ENCODE data around the gene SUN5. TPM values are rescaled to one million over a fixed set of nuclear protein-coding genes. Genes with fewer than 3 reads are reported as not detected.
A peak's percentile ranks its signal among the peaks of the same experiment; 100 is the strongest.

SUN5 gene
- total and polyA plus RNA-seq, 3 donors from 2014 or later = 19.0 to 59.7 (median 29.1) TPM

DNA sequence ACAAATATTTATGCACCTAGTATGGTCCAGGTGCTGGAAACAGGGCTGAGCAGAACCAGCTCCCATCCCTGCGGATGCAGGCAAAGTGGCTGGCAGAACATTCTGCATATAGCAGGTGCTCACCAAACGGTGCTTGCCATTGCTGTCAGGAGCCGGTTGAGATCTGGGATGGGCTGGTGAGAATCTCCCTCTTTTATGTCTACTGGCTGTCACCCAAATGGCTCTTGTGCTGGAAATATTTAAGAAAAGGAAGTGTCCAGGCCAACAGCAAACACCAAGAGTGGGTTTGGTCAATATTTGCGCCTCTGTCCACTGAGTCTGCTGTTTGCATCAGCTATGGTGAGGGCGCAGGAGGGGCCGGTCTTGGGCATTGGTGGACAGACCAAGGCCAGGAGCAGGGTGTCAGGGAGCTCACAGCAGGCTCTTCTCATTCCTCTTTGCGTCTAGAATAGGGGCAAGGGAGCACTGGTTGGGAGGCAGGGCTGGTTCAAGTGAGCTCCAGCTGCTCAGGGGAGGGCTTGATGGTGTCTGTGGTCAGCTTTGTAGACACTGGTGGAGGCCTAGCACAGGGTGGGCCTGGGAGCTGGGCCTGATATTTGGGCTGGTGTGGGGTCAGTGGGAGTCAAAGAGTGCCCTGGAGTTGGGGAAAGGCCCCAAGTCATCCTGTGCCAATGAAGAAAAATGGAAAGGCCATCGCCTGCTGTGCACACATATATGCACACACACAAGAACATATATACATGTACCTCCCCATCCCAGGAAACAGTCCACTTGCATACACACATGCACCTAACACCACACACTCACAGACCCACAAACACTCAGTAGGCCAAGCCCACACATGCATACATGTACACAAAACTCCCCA, 1.9 kb upstream of the SUN5 start:
- TF ChIP-seq, protein P1, sequence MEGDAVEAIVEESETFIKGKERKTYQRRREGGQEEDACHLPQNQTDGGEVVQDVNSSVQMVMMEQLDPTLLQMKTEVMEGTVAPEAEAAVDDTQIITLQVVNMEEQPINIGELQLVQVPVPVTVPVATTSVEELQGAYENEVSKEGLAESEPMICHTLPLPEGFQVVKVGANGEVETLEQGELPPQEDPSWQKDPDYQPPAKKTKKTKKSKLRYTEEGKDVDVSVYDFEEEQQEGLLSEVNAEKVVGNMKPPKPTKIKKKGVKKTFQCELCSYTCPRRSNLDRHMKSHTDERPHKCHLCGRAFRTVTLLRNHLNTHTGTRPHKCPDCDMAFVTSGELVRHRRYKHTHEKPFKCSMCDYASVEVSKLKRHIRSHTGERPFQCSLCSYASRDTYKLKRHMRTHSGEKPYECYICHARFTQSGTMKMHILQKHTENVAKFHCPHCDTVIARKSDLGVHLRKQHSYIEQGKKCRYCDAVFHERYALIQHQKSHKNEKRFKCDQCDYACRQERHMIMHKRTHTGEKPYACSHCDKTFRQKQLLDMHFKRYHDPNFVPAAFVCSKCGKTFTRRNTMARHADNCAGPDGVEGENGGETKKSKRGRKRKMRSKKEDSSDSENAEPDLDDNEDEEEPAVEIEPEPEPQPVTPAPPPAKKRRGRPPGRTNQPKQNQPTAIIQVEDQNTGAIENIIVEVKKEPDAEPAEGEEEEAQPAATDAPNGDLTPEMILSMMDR (IDR thresholded peaks at IDR 0.05) = no peak
- no peak for TF ChIP-seq POLR2A (IDR thresholded peaks at IDR 0.05)
- intact Hi-C loops (cut with DNase I; ENCODE audit: low total_unique reads) = no loop called here
- no peak for DNase-seq
- WGBS, 2 donors = 78 to 82% methylated on average over 5 to 8 of the region's 8 CpGs
- H3K9me3 ChIP-seq = no peaks in the 10 kb centered on the region
- no peaks in the 10 kb centered on the region for H3K4me1 ChIP-seq
- H3K36me3 ChIP-seq (ENCODE audit: low read depth, missing control alignments) = no peaks in the 10 kb centered on the region
- no peak overlapping the region for H3K27ac ChIP-seq
- no peak overlapping the region for H3K4me3 ChIP-seq
- H3K27me3 ChIP-seq = no peaks in the 10 kb centered on the region

DNA sequence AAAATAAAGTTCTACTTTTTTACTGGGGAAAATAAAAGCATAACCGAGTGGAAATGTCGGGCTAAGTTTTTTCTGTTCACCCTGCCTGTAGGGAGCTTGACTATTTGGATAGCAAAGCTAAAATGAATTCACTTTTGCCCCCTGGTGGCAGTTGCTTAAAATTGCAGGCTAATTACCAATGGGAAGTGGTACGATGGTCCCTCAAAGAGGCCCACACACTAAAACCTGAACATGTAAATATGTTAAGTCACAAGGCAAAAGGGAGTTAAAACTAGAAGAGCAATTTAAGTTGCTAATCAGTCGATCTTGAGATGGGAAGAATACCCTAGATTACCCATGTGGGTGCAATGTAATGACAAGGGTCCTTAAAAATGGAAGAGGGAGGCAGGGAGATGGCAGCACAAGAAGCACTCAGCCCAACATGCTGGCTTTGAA, 916 bp upstream of the SUN5 start:
- no peak for DNase-seq
- intact Hi-C loops (cut with DNase I; ENCODE audit: low total_unique reads) = no loop called here

DNA sequence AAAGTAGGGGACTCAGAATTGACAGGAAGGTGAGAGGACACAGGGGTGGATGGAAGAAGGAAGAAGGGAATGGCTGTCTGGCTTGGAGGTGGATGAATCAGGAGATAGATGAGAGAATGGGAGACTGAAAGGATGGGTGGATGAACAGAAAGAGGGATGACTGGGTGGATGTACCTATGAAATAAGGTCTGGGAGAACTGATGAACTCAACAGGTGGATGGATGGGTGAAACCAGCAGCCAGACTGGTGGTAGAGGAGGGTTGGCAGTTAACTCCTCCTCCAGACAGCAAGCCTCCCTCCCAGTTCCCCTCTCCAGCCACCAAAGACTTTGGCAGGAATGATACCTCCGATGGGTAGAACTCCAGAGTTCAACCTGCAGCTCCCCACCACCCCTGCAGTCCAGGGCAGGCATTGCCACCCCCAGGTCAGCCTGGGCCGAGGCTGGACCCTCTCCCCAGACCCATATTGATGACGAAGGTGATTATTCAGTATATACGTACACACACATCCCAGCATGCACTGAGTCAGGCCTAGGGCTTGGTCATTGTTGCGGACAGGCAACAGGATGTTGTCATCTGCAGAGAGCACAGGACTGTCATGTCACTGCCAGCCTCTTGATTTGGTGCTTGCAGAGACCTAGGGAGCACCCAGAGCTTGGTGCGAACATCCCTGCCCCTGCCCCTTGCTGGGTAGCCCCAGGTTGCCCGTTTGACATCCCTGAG, 2.0 kb downstream of the SUN5 start:
- H3K27me3 ChIP-seq = no peaks in the 10 kb centered on the region
- intact Hi-C loops (cut with DNase I; ENCODE audit: low total_unique reads) = no loop called here
- 86 to 91% methylated on average over 6 to 7 of the region's 7 CpGs for WGBS, 2 donors
- DNase-seq = no peak
- H3K27ac ChIP-seq = no peak overlapping the region
- no peaks in the 10 kb centered on the region for H3K4me1 ChIP-seq
- no peaks in the 10 kb centered on the region for H3K36me3 ChIP-seq (ENCODE audit: low read depth, missing control alignments)
- H3K4me3 ChIP-seq = no peak overlapping the region
- TF ChIP-seq, protein P1 (IDR thresholded peaks at IDR 0.05) = no peak
- no peak for TF ChIP-seq POLR2A (IDR thresholded peaks at IDR 0.05)
- no peaks in the 10 kb centered on the region for H3K9me3 ChIP-seq

More for the DNA sequence above, 916 bp upstream of the SUN5 start:
- WGBS, 2 donors = 48 to 51% methylated on average over 4 of the region's 4 CpGs
- Histone ChIP-seq H3K27me3 (no peaks in the 10 kb centered on the region), H3K27ac (no peak overlapping the region), H3K4me1 (no peaks in the 10 kb centered on the region), H3K4me3 (no peak overlapping the region), H3K9me3 (no peaks in the 10 kb centered on the region), H3K36me3 (ENCODE audit: low read depth, missing control alignments) (no peaks in the 10 kb centered on the region)
- TF ChIP-seq POLR2A (IDR thresholded peaks at IDR 0.05) = no peak
- TF ChIP-seq, protein P1 (IDR thresholded peaks at IDR 0.05) = peak in 2 of 3 experiments; percentile 62 to 78

DNA sequence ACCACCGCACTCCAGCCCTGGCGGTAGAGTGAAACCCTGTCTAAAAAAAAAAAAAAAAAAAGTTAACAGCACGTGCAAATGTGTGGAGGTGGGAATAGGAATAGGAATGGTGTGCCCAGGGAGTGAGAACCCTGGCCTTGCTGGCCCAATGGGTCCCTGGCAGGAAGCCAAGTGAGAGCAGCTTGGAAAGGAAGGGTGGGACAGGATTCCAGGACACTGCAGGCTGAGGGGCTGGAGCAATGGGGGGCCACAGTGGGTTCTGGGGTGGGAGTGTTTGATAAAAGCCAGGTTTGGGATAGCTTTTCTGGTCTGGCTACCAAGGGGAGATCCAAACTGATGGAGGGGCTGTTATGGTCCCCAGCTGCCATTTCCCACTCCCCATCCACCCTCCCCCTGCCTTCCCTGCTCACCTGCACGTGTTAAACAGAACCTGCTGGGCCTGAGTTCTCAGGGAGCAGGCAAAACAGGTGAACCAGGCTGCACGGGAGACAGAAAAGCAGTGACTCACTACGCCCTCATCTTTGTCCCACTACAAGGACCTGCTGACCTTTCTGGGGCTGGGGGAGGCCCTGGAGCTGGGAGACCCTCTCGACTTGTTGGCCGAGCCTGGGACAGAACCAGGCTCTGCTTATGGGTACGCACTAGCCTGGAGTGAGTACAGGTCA, 3.3 kb downstream of the SUN5 start:
- H3K4me1 ChIP-seq = no peaks in the 10 kb centered on the region
- H3K9me3 ChIP-seq = no peaks in the 10 kb centered on the region
- H3K4me3 ChIP-seq = no peak overlapping the region
- DNase-seq = no peak
- intact Hi-C loops (cut with DNase I; ENCODE audit: low total_unique reads) = no loop called here
- H3K27ac ChIP-seq = no peak overlapping the region
- TF ChIP-seq POLR2A (IDR thresholded peaks at IDR 0.05) = no peak
- TF ChIP-seq, protein P1 (IDR thresholded peaks at IDR 0.05) = no peak
- H3K27me3 ChIP-seq = no peaks in the 10 kb centered on the region
- WGBS, 2 donors = 61 to 69% methylated on average over 9 of the region's 9 CpGs
- no peaks in the 10 kb centered on the region for H3K36me3 ChIP-seq (ENCODE audit: low read depth, missing control alignments)

All from testis (tissue), 3 donors.